WERI-Rb-1 (cell line): ENCODE measurements around the gene DLK1.

Experiments
- DNase-seq: peaks from one replicate; pipeline ENCODE4 v3.0.0-alpha.2; 2020
- H3K27ac ChIP-seq: fragments of 250-450 bp; sonication (Bioruptor Pico); 2 replicates; pipeline ENCODE4 v1.5.1; 2020; ENCODE audit warnings: mild to moderate bottlenecking, moderate library complexity
- H3K27me3 ChIP-seq: fragments of 250-450 bp; sonication (Bioruptor Pico); 2 replicates; pipeline ENCODE4 v1.5.1; 2021; ENCODE audit warnings: mild to moderate bottlenecking, low read depth, moderate library complexity; ENCODE audit not compliant: insufficient read depth, severe bottlenecking
- H3K36me3 ChIP-seq: fragments of 250-450 bp; sonication (Bioruptor Pico); 2 replicates; pipeline ENCODE4 v1.5.1; 2020; ENCODE audit warnings: mild to moderate bottlenecking, moderate library complexity
- H3K4me3 ChIP-seq: 2 replicates; pipeline ENCODE4 v1.5.1; 2011; ENCODE audit warnings: low read depth, mild to moderate bottlenecking, control low read depth, low read length
- H3K9me3 ChIP-seq: fragments of 250-450 bp; sonication (Bioruptor Pico); 2 replicates; pipeline ENCODE4 v1.5.1; 2021; ENCODE audit warnings: mild to moderate bottlenecking, moderate library complexity; ENCODE audit not compliant: severe bottlenecking
- CTCF ChIP-seq: IDR thresholded peaks from 2 replicates; pipeline ENCODE4 v1.5.1; 2011; ENCODE audit warnings: low read depth, mild to moderate bottlenecking, control low read depth, inconsistent platforms, low read length

Gene DLK1

GRCh38 chr14:100737526-100737925 is 10.8 kb downstream of the DLK1 start:
- Histone ChIP-seq H3K4me3 (no peak overlapping the region), H3K27ac (no peak overlapping the region), H3K9me3 (no peaks in the 10 kb centered on the region), H3K27me3 (no peaks in the 10 kb centered on the region), H3K36me3 (no peaks in the 10 kb centered on the region)
- no peak for TF ChIP-seq CTCF
- DNase-seq = no peak

DNA sequence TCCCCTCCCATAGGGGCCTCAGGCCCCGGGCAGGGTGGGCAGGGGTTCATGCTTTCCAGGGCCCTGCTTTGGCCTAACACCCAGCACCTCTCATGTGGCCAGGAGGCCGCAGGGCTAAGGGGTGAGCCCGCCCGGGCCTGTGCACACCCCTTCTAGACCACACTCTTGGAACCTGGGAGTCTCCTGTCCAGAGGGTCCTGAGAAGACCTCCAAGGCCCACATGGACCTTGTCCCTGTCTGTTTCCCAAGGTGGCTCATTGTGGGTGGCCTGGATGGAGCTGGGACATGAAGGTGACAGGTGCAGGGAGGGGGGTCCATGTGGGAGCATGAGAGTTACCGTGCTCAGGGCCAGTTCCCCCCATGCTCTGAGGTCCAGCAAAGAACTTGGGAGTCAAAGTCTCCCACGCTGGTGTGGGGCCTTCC is 11.6 kb downstream of the DLK1 start:
- Histone ChIP-seq H3K27me3 (no peaks in the 10 kb centered on the region), H3K4me3 (no peak overlapping the region), H3K9me3 (no peaks in the 10 kb centered on the region), H3K27ac (no peak overlapping the region), H3K36me3 (no peaks in the 10 kb centered on the region)
- no peak for TF ChIP-seq CTCF
- DNase-seq = no peak

DNA sequence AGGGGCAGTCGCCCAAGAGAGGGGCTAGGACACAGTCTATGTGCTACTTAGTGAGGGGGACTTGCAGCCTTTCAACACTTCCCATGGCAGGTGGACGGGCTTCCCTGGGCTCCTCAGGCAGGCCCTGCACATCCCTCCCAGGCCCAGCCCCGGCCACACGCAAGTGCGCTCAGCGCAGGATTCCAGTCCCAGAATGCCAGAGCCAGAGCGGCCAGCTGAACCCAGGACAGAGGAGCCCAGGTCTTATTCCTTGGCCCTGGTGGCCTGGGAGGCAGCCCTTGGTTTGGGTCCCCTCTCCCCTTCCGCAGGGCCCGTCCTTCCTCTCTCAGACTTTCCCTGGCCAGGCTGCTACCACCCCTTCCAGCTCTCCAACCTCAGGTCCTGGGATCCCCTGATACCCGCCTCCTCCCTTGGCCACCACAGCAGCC is 12.0 kb downstream of the DLK1 start:
- no peaks in the 10 kb centered on the region for H3K36me3 ChIP-seq
- TF ChIP-seq CTCF = no peak
- DNase-seq = no peak
- H3K27me3 ChIP-seq = no peaks in the 10 kb centered on the region
- no peak overlapping the region for H3K4me3 ChIP-seq
- H3K9me3 ChIP-seq = no peaks in the 10 kb centered on the region
- no peak overlapping the region for H3K27ac ChIP-seq

GRCh38 chr14:100739306-100739705 is 12.6 kb downstream of the DLK1 start:
- no peaks in the 10 kb centered on the region for H3K27me3 ChIP-seq
- no peak for DNase-seq
- H3K4me3 ChIP-seq = no peak overlapping the region
- no peak for TF ChIP-seq CTCF
- H3K9me3 ChIP-seq = no peaks in the 10 kb centered on the region
- no peak overlapping the region for H3K27ac ChIP-seq
- H3K36me3 ChIP-seq = no peaks in the 10 kb centered on the region

- Histone ChIP-seq H3K27me3 (no peaks in the 10 kb centered on the region), H3K36me3 (no peaks in the 10 kb centered on the region), H3K9me3 (no peaks in the 10 kb centered on the region), H3K4me3 (no peak overlapping the region), H3K27ac (no peak overlapping the region)
- TF ChIP-seq CTCF = no peak
- no peak for DNase-seq
Measured at GRCh38 chr14:100740196-100740825, 13.6 kb downstream of the DLK1 start.

- Histone ChIP-seq H3K27ac (no peak overlapping the region), H3K9me3 (no peaks in the 10 kb centered on the region), H3K36me3 (no peaks in the 10 kb centered on the region), H3K4me3 (no peak overlapping the region), H3K27me3 (no peaks in the 10 kb centered on the region)
- no peak for TF ChIP-seq CTCF
- no peak for DNase-seq
Measured at GRCh38 chr14:100740929-100741328, 14.2 kb downstream of the DLK1 start.
